Activated T-helper 1 cell treated with anti-CD3 and anti-CD28 coated beads, Interleukin-2, amount 50 U/mL, for 16 hours (primary cell): Measurements from ENCODE around the gene ADRB2.

ENCODE experiments used
- DNase-seq, 2 donors: peaks; one replicate each; pipeline ENCODE4 v3.0.0-alpha.2; 2020; ENCODE audit warnings: low read depth in 1 of 2, low spot score in 1 of 2

Gene ADRB2

GRCh38 chr5:148830211-148830610 is 3.8 kb downstream of the ADRB2 start:
- DNase-seq = no peak

GRCh38 chr5:148831590-148832565 is 5.5 kb downstream of the ADRB2 start:
- DNase-seq = no peak

GRCh38 chr5:148833122-148833521 is 6.7 kb downstream of the ADRB2 start:
- no peak for DNase-seq

DNA sequence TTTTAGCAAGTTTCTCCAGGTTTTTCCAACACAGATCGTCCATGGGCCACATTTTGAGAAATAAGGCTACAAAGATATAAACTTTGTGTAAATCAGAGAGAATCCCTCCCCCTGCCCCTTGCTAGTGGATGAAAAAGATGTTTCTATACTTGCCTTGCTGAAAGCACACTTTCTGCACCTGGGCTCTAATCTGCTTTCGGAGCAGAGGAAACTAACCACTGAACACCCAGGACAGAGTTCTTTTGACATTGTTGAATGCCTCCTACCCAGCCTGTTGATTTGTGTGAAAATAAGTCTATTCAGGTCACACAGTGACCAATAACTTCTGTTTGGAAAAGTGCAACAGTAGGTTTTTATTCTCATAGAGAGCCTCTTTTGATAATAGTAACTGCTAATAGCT is 7.5 kb downstream of the ADRB2 start:
- DNase-seq = no peak

DNA sequence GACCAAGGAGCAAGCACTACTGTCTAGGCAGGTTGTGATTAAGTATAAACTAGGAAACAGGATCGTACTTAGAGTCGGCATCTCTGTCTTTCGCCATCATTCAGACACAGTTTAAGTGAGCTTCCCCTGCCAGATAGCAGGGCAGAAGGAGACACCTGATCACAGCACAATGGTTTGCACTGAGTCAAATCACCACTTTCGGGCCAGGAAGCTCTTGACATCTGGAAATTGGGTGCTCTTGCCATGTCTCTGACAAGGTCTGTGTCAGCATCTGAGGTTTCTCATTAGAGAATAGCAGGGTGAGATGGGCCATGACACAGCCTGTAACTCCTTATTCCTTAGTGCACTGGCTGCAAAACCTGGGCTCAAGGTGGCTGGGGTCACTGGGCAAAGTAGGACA is 8.3 kb downstream of the ADRB2 start:
- no peak for DNase-seq

- DNase-seq = no peak
Observed at GRCh38 chr5:148836272-148837250, 10.2 kb downstream of the ADRB2 start.

- no peak for DNase-seq
Observed at GRCh38 chr5:148837383-148837782, 11.0 kb downstream of the ADRB2 start.

GRCh38 chr5:148838357-148838756 is 11.9 kb downstream of the ADRB2 start:
- DNase-seq = no peak

GRCh38 chr5:148839960-148840359 is 13.5 kb downstream of the ADRB2 start:
- DNase-seq = no peak

- DNase-seq = no peak
Observed at GRCh38 chr5:148840531-148840930, 14.1 kb downstream of the ADRB2 start.

DNA sequence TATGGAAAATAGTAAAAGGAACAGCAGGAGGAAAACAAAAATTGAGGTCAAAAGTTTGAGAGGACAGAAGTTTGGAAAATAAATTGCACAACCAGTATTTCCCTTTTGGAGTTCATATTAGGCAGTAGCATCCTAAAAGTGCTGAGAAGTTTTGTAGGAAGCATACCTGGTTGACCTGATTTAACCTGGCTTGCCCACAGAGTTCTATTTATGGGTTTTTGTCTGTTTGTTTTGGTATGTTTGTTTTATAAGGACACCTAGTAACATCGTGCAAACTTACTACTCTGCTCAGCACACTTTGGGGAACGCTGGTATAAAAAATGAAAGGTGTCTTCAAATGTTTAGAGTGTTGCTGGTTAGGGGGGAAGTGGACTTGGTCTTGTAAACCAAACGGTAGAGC is 15.1 kb downstream of the ADRB2 start:
- no peak for DNase-seq

GRCh38 chr5:148842161-148842560 is 15.8 kb downstream of the ADRB2 start:
- no peak for DNase-seq

DNA sequence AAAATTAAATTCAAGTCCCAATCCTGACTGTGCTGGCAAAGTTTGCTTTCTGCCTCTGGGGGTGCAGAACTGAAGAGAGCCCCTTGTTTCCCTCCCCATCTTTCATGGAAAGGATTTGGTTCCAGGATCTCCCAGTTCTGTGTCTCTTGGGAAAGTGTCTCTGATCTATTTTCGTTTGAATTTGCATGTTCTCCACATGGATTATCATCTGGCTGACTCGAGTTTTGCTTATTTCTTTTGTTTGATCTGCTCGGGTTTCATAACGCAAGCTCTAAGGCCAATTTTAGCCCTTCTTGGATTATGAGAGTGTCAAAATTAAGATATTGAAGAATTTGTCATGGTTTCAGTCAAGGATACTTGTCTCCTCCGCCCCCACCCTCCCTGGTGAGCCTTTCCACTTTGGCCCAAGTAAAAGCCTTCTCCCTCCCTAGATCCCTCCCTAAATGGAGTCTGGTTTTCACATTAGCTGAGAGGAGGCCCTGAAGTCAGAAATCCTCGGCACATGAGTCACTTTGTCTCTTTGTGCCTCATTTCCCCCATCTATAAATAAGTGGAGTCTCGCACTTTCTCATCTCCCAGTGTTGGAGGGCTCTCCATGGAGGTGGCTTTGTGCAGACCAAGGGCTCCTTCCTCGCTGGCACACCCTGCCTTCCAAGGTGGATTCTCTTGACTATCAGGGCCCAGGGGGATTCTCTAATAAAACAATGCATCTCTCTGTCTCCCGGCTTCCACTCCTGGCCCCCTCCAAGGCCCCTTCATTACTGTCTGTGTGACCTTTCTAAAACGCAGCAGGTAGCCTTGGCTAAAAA is 17.3 kb downstream of the ADRB2 start:
- no peak for DNase-seq

- no peak for DNase-seq
Observed at GRCh38 chr5:148844433-148845280, 18.2 kb downstream of the ADRB2 start.

- DNase-seq = no peak
Observed at GRCh38 chr5:148846930-148847329, 20.5 kb downstream of the ADRB2 start.

- no peak for DNase-seq
Observed at GRCh38 chr5:148847456-148847855, 21.0 kb downstream of the ADRB2 start.

- DNase-seq = no peak
Observed at GRCh38 chr5:148848393-148849031, 22.1 kb downstream of the ADRB2 start.

DNA sequence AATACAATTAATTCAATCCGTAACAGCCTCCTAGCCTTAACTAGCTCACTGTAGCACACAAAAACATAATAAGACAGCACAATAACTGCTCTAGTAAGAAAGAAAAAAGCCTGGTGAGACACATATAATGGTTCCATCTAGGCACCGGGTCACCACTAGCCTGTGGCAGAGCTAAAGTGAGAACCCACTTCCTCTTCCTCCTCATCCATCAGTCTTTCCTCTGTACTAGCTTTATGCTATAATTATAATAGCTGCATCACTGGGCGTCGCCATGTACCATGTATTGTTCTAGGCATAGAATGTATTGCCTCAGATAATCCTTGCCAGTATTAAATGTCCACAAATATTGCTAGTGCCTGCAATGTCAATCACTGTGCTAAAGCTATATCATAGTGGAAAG is 23.1 kb downstream of the ADRB2 start:
- no peak for DNase-seq

- DNase-seq = no peak
Observed at GRCh38 chr5:148850836-148851235, 24.4 kb downstream of the ADRB2 start.

DNA sequence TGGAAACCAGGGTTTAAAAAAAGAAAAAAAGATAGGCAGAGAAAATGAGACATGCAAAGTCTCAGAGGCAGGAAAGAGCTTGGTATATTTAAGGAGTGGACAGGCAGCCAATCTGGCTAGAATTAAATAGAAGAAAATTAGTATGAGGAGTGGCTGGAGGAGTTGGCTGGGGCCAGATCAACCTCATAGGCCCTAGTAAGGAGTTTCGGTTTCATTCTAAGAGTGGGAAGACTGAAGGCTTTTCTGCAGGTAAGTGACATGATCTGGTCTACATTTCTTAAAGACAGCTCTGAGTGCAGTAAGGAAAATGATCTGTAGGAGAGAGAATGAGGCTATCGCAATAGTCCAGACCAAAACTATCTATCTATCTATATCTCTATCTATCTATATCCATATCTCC is 27.5 kb downstream of the ADRB2 start:
- DNase-seq = no peak
